Brain microvascular endothelial cell (primary cell): Measurements from ENCODE around the gene DAG1.

Experiments used
- DNase-seq: peaks from one replicate; pipeline ENCODE4 v3.0.0-alpha.2; 2020
- H3K27ac ChIP-seq: fragments of 250-450 bp; sonication (Bioruptor Pico); 2 replicates; pipeline ENCODE4 v1.5.1; 2020; ENCODE audit warnings: mild to moderate bottlenecking, moderate library complexity
- H3K27me3 ChIP-seq: fragments of 250-450 bp; sonication (Bioruptor Pico); replicated peaks from 2 replicates; pipeline ENCODE4 v1.5.1; 2020; ENCODE audit warnings: mild to moderate bottlenecking
- H3K36me3 ChIP-seq: fragments of 250-450 bp; sonication (Bioruptor Pico); replicated peaks from 2 replicates; pipeline ENCODE4 v1.5.1; 2020; ENCODE audit warnings: mild to moderate bottlenecking
- H3K4me3 ChIP-seq: 2 replicates; pipeline ENCODE4 v1.5.1; 2011; ENCODE audit warnings: low read depth, mild to moderate bottlenecking, control low read depth, low read length, moderate library complexity
- CTCF ChIP-seq: IDR thresholded peaks from 2 replicates; pipeline ENCODE4 v1.5.1; 2011; ENCODE audit warnings: low read depth, mild to moderate bottlenecking, moderate library complexity, low read length, control low read depth, inconsistent platforms; ENCODE audit errors: missing control alignments
- in situ Hi-C: cut with HindIII; loops from 2 replicates; pipeline ENCODE4 v1.10.0; 2017; ENCODE audit warnings: low sequenced_read_pairs, low pct_ligation_motif_present

The DAG1 gene

GRCh38 chr3:49456466-49456865 lies 13.6 kb upstream of the DAG1 start:
- H3K36me3 ChIP-seq = no peaks in the 10 kb centered on the region
- H3K27ac ChIP-seq = no peak overlapping the region
- peak; percentile 18 for DNase-seq
- no peak overlapping the region for H3K4me3 ChIP-seq
- in situ Hi-C loops = no loop called here
- H3K27me3 ChIP-seq = no peaks in the 10 kb centered on the region
- TF ChIP-seq CTCF = no peak

- H3K27ac ChIP-seq = no peak overlapping the region
These were observed 9.7 kb upstream of the DAG1 start for GRCh38 chr3:49460188-49460890.

GRCh38 chr3:49460956-49461355 lies 9.1 kb upstream of the DAG1 start:
- H3K4me3 ChIP-seq = no peak overlapping the region
- no peak overlapping the region for H3K27ac ChIP-seq
- in situ Hi-C loops = no loop called here
- no peaks in the 10 kb centered on the region for H3K27me3 ChIP-seq
- DNase-seq = no peak
- H3K36me3 ChIP-seq = no peaks in the 10 kb centered on the region
- TF ChIP-seq CTCF = no peak

More at GRCh38 chr3:49460188-49460890, 9.7 kb upstream of the DAG1 start:
- Histone ChIP-seq H3K4me3 (no peak overlapping the region), H3K27me3 (no peaks in the 10 kb centered on the region), H3K36me3 (no peaks in the 10 kb centered on the region)
- DNase-seq = no peak
- TF ChIP-seq CTCF = no peak
- in situ Hi-C loops = no loop called here

- no peak overlapping the region for H3K4me3 ChIP-seq
- no peaks in the 10 kb centered on the region for H3K27me3 ChIP-seq
- H3K27ac ChIP-seq = peak overlapping the region; percentile 68
- in situ Hi-C loops = no loop called here
- TF ChIP-seq CTCF = no peak
- H3K36me3 ChIP-seq = no peaks in the 10 kb centered on the region
- peak; percentile 25 for DNase-seq
These were observed 8.5 kb upstream of the DAG1 start for GRCh38 chr3:49461443-49462171.

GRCh38 chr3:49462222-49462621 lies 7.8 kb upstream of the DAG1 start:
- Histone ChIP-seq H3K27ac (peak overlapping the region; percentile 68), H3K27me3 (no peaks in the 10 kb centered on the region), H3K4me3 (no peak overlapping the region), H3K36me3 (no peaks in the 10 kb centered on the region)
- no peak for TF ChIP-seq CTCF
- DNase-seq = peak; percentile 61
- in situ Hi-C loops = no loop called here
